K562 (cell line): ENCODE measurements around the gene ILF2. TPM values are rescaled to one million over a fixed set of nuclear protein-coding genes. Genes with fewer than 3 reads are reported as not detected.
A peak's percentile ranks its signal among the peaks of the same experiment; 100 is the strongest.

ENCODE experiments used
- E2F1 ChIP-seq: sonication (generic); formaldehyde crosslinking; IDR thresholded peaks from 2 replicates; pipeline ENCODE4 v1.8.1; 2023; ENCODE audit warnings: mild to moderate bottlenecking, missing genetic modification reagents, moderate library complexity
- GATAD2B ChIP-seq: fragments of 450-650 bp; IDR thresholded peaks from 2 replicates; pipeline ENCODE4 v1.6.1; 2017; ENCODE audit warnings: mild to moderate bottlenecking, borderline replicate concordance
- GMEB1 ChIP-seq: fragments of 250-450 bp; sonication (Bioruptor Pico); IDR thresholded peaks from 2 replicates; pipeline ENCODE4 v1.4.0; 2020; ENCODE audit warnings: mild to moderate bottlenecking
- KHSRP ChIP-seq: fragments of 450-650 bp; IDR thresholded peaks from 2 replicates; pipeline ENCODE4 v1.6.1; 2017
- MAZ ChIP-seq, 2 experiments: fragments of 450-650 bp in 1 of 2; sonication (generic) in 1 of 2; formaldehyde crosslinking; IDR thresholded peaks in 1 of 2; conservative IDR thresholded peaks in 1 of 2; 2 replicates each; pipeline versions ENCODE4 v1.4.0 to v1.5.0; 2020; ENCODE audit warnings: mild to moderate bottlenecking in 1 of 2, missing genetic modification reagents in 1 of 2
- MITF ChIP-seq: IDR thresholded peaks from 2 replicates; pipeline ENCODE4 v1.6.1; 2014; ENCODE audit warnings: antibody characterized with exemption
- MYC ChIP-seq, 2 experiments: fragments of 250-450 bp in 1 of 2; sonication (Bioruptor Pico) in 1 of 2; IDR thresholded peaks; 2 replicates each; pipeline versions ENCODE4 v1.5.1 to v1.6.1; 2012 to 2021; ENCODE audit warnings: low read depth in 2 of 2, borderline replicate concordance in 1 of 2, improper control_type of control experiment in 1 of 2, low read length in 1 of 2, mild to moderate bottlenecking in 1 of 2, moderate library complexity in 1 of 2
- NR2C2 ChIP-seq, 2 experiments: fragments of 200-800 bp in 1 of 2; sonication (Bioruptor generic) in 1 of 2; sonication (generic) in 1 of 2; formaldehyde crosslinking in 1 of 2; IDR thresholded peaks; 2 replicates each; pipeline versions ENCODE4 v1.6.1 to v1.8.0; 2016 to 2022; ENCODE audit warnings: mild to moderate bottlenecking in 1 of 2, missing compliant biosample characterization in 1 of 2, missing genetic modification characterization in 1 of 2, missing genetic modification reagents in 1 of 2
- NR4A1 ChIP-seq, 2 experiments: fragments of 250-450 bp in 1 of 2; fragments of 450-650 bp in 1 of 2; sonication (Bioruptor Pico) in 1 of 2; IDR thresholded peaks; 2 replicates each; pipeline versions ENCODE4 v1.4.0 to v1.6.1; 2016 to 2020; ENCODE audit warnings: mild to moderate bottlenecking in 2 of 2, missing compliant biosample characterization in 1 of 2, missing genetic modification characterization in 1 of 2, moderate library complexity in 1 of 2
- PHF8 ChIP-seq: fragments of 200-600 bp; sonication (generic); IDR thresholded peaks from 2 replicates; pipeline ENCODE4 v1.6.1; 2012; ENCODE audit warnings: mixed run types, mild to moderate bottlenecking, inconsistent platforms, low read length, moderate library complexity, borderline replicate concordance
- RB1 ChIP-seq: fragments of 450-650 bp; IDR thresholded peaks from 2 replicates; pipeline ENCODE4 v1.6.1; 2017; ENCODE audit warnings: low read depth, mild to moderate bottlenecking
- RBFOX2 ChIP-seq: fragments of 200-400 bp; formaldehyde crosslinking; IDR thresholded peaks from 2 replicates; pipeline ENCODE4 v1.6.1; 2017; ENCODE audit warnings: low read depth, mild to moderate bottlenecking, low read length, moderate library complexity
- RFX1 ChIP-seq: fragments of 450-650 bp; IDR thresholded peaks from 2 replicates; pipeline ENCODE4 v1.6.1; 2016; ENCODE audit warnings: mild to moderate bottlenecking, moderate library complexity
- TBP ChIP-seq: optimal IDR thresholded peaks from 2 replicates; pipeline ENCODE3; 2011; ENCODE audit warnings: low read depth, low read length, improper control_type of control experiment
- ZBTB11 ChIP-seq, 3 experiments: fragments of 200-800 bp in 1 of 3; fragments of 250-450 bp in 1 of 3; fragments of 450-650 bp in 1 of 3; sonication (Bioruptor Pico) in 1 of 3; sonication (Bioruptor generic) in 1 of 3; formaldehyde crosslinking in 1 of 3; IDR thresholded peaks; 2 replicates each; pipeline versions ENCODE4 v1.6.1 to v1.8.0; 2016 to 2022; ENCODE audit warnings: mild to moderate bottlenecking in 2 of 3, missing genetic modification characterization in 2 of 3, missing compliant biosample characterization in 1 of 3, moderate library complexity in 1 of 3
- ZNF23 ChIP-seq: fragments of 250-450 bp; sonication (Bioruptor Pico); IDR thresholded peaks from 2 replicates; pipeline ENCODE4 v1.4.0; 2020; ENCODE audit warnings: mild to moderate bottlenecking
- polyA plus RNA-seq, 8 experiments: library from polyadenylated mRNA; depleted of rRNA in 4 of 8; stranded (reverse) in 5 of 8; unstranded in 3 of 8; fragments of >200 nt; fragmentation: Nextera tagmentation in 2 of 8; fragmentation: Illumina TruSeq in 1 of 8; extraction: Ambion mirVana in 2 of 8; extraction: Trizol in 1 of 8; gene quantifications; 2 replicates each; pipeline versions ENCODE4 v1.2.1 to v1.2.3, GENCODE V29; 2011 to 2014; ENCODE audit warnings: inconsistent platforms in 1 of 8, missing spikeins in 1 of 8
- total RNA-seq, 7 experiments: library from RNA; depleted of rRNA in 6 of 7; stranded (reverse); fragments of >200 nt in 6 of 7; fragmentation: Illumina TruSeq in 2 of 7; extraction: Trizol in 2 of 7; gene quantifications; 2 replicates each; pipeline versions ENCODE4 v1.2.1 to v1.2.3, GENCODE V29; 2011 to 2021; ENCODE audit warnings: low replicate concordance in 1 of 7

ILF2 gene
- total and polyA plus RNA-seq, 9 of the 15 experiments (the other 6 are each of a cell fraction or from before 2014, with no cell fraction given): 282 to 726 (median 474) TPM

GRCh38 chr1:153658400-153659174 lies 12.2 kb downstream of the ILF2 start, which contains the start of gene SNAPIN (continued):
- TF ChIP-seq MITF (no peak), NR2C2 (CRISPR knock-in tag; IDR thresholded peaks at IDR 0.05) (0 out of 2 replicates have a peak, but pooled peaks have one; percentile 43), NR2C2 (tag; IDR thresholded peaks at IDR 0.05) (peak; percentile 94), TBP (peak; percentile 75), ZNF23 (CRISPR knock-in tag) (no peak), ZBTB11 (CRISPR knock-in tag; IDR thresholded peaks at IDR 0.05) (peak in 1 of 3 experiments; percentile 78; a peak in 2 of 6 replicates), NR4A1 (CRISPR knock-in tag; IDR thresholded peaks at IDR 0.05) (no peak), NR4A1 (tag; IDR thresholded peaks at IDR 0.05) (peak; percentile 51; the same call in 1 of the 2 replicates), RFX1 (no peak), PHF8 (peak; percentile 92), MAZ (CRISPR knock-in tag; conservative IDR thresholded peaks at IDR 0.05 in 1 of 2, IDR thresholded peaks at IDR 0.05 in 1 of 2) (peak; percentile 89 to 98; a peak in 3 of 4 replicates), GATAD2B (0 out of 2 replicates have a peak, but pooled peaks have one; percentile 23), GMEB1 (CRISPR knock-in tag) (peak; percentile 43; the same call in 1 of the 2 replicates), KHSRP (no peak), RBFOX2 (peak; percentile 94), RB1 (peak; percentile 56; the same call in 1 of the 2 replicates), MYC (IDR thresholded peaks at IDR 0.05; ENCODE audit: low read depth, low read length) (peak; percentile 81), MYC (CRISPR knock-in tag; IDR thresholded peaks at IDR 0.05; ENCODE audit: borderline replicate concordance, low read depth) (peak; percentile 23; the same call in 1 of the 2 replicates), E2F1 (0 out of 2 replicates have a peak, but pooled peaks have one; percentile 12)
